ENCODE data around the gene KCNJ6. TPM values are rescaled to one million over a fixed set of nuclear protein-coding genes. Genes with fewer than 3 reads are reported as not detected.
"Not testable (repeated sequence)": the region's sequence is repeated elsewhere in the genome, so short reads cannot be mapped to it uniquely, and the experiment has no call there.

KCNJ6 gene
- total and polyA plus RNA-seq, 3 donors from 2014 or later = 0.24 to 0.25 (median 0.25) TPM

DNA sequence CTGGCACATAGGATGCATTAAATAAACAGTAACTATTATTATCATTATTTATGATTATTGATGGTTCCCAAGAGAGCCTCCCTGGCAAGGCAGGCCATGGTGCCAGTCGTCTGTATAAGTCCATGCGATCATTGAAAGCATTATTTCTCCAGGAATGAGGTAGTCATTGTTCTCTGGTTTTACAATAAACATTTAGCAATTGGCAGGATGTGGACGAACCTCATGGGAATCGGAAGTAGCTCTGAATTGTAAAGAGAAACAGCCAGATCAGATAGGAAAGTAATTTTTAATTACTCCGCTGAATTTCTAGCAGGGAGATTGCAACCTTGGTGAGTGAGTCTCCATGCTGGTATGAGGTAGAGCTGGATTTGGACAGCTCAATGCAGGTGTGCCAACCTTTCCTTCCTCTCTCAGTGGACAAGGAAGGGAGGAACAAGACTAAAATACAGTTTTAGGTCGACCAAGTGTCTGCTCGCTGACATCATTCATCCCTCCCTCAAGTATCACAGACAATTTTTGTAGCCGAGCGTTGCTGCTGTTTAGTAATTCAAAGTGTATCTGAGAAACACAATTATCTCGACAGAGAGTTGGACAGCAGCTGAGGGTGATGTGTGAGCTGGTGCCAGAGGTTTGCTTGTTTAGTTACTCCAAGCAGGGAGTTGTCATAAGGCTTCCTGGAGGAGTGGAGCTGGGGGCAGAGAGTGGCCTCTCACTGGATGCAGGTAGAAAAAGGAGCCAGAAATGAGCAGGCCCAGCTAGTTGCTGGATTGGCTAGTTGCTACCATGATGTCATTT is 250.8 kb downstream of the KCNJ6 start:
- Histone ChIP-seq H3K9me3 (no peaks in the 10 kb centered on the region), H3K36me3 (ENCODE audit: low read depth, missing control alignments) (no peaks in the 10 kb centered on the region), H3K27ac (no peak overlapping the region), H3K27me3 (no peaks in the 10 kb centered on the region), H3K4me3 (no peak overlapping the region), H3K4me1 (no peaks in the 10 kb centered on the region)
- DNase-seq = no peak
- intact Hi-C loops (cut with DNase I; ENCODE audit: low total_unique reads) = no loop called here
- no peak for TF ChIP-seq POLR2A (IDR thresholded peaks at IDR 0.05)
- TF ChIP-seq, protein P1, sequence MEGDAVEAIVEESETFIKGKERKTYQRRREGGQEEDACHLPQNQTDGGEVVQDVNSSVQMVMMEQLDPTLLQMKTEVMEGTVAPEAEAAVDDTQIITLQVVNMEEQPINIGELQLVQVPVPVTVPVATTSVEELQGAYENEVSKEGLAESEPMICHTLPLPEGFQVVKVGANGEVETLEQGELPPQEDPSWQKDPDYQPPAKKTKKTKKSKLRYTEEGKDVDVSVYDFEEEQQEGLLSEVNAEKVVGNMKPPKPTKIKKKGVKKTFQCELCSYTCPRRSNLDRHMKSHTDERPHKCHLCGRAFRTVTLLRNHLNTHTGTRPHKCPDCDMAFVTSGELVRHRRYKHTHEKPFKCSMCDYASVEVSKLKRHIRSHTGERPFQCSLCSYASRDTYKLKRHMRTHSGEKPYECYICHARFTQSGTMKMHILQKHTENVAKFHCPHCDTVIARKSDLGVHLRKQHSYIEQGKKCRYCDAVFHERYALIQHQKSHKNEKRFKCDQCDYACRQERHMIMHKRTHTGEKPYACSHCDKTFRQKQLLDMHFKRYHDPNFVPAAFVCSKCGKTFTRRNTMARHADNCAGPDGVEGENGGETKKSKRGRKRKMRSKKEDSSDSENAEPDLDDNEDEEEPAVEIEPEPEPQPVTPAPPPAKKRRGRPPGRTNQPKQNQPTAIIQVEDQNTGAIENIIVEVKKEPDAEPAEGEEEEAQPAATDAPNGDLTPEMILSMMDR (IDR thresholded peaks at IDR 0.05) = no peak
- WGBS, 2 donors = 56 to 62% methylated on average over 10 of the region's 10 CpGs

DNA sequence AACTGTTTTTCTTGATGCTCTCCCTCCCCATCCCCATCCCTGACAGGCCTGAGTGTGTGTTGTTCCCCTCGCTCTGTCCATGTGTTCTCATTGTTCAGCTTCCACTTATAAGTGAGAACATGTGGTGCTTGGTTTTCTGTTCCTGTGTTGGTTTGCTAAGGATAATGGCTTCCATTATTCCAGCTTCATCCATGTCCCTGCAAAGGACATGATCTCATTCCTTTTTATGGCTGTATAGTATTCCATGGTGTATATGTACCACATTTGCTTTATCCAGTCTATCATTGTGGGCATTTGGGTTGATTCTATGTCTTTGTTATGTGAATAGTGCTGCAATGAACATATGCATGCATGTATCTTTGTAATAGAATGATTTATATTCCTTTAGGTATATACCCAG is 254.0 kb downstream of the KCNJ6 start:
- H3K9me3 ChIP-seq; intact Hi-C loops (cut with DNase I; ENCODE audit: low total_unique reads); H3K27ac ChIP-seq; H3K36me3 ChIP-seq (ENCODE audit: low read depth, missing control alignments); H3K27me3 ChIP-seq; H3K4me3 ChIP-seq; DNase-seq: not testable (repeated sequence)
- 89 to 93% methylated on average over 1 of the region's 1 CpG for WGBS, 2 donors
- peaks cover 12% of the 10 kb centered on the region for H3K4me1 ChIP-seq

DNA sequence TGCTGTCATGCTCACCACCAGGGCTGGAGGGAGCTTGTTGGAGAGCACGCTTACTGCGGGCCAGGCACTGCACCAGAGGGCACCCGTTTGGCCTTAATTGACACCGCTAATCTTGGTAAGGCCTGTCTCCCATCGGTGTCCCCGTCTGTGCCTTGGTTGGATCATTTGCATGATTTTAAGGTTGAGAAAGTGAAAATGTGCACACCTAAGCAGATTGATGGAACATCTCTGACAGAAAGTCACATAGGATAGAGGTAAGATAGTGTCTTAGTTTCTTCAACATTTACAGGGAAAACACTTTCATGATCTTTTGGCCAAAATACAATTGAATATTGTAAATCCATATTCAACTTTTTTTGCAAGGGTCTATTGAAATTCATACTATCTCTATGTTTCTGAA is 255.5 kb downstream of the KCNJ6 start:
- TF ChIP-seq POLR2A (IDR thresholded peaks at IDR 0.05) = no peak
- TF ChIP-seq, protein P1 (IDR thresholded peaks at IDR 0.05) = no peak
- intact Hi-C loops (cut with DNase I; ENCODE audit: low total_unique reads) = no loop called here
- H3K27ac ChIP-seq = no peak overlapping the region
- H3K9me3 ChIP-seq = no peaks in the 10 kb centered on the region
- H3K4me3 ChIP-seq = no peak overlapping the region
- no peak for DNase-seq
- H3K4me1 ChIP-seq = peaks cover 12% of the 10 kb centered on the region
- WGBS, 2 donors = 93 to 97% methylated on average over 6 of the region's 6 CpGs
- H3K27me3 ChIP-seq = no peaks in the 10 kb centered on the region
- no peaks in the 10 kb centered on the region for H3K36me3 ChIP-seq (ENCODE audit: low read depth, missing control alignments)

DNA sequence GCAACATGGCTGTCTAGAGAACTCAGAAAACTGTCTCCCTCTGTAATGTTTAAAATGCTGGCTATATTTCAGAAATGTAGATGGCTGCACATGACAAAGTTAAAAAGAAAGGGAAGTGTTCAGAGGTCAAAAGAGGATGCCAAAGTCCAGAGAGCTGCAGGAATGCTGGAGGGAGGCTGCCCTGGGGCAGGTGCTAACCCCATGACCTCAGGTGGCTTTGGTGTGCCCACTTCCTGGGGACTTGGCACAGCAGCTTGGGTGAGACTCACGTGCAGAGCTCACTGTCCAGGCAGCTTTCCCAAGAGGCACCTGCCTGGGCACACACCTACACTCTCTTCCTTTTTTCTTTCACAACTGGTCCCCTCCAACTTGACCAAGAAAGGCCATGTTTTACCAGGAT is 256.4 kb downstream of the KCNJ6 start:
- 86 to 100% methylated on average over 1 of the region's 1 CpG for WGBS, 2 donors
- Histone ChIP-seq H3K4me1 (peaks cover 12% of the 10 kb centered on the region), H3K27me3 (no peaks in the 10 kb centered on the region), H3K36me3 (ENCODE audit: low read depth, missing control alignments) (no peaks in the 10 kb centered on the region), H3K4me3 (no peak overlapping the region), H3K27ac (no peak overlapping the region), H3K9me3 (no peaks in the 10 kb centered on the region)
- intact Hi-C loops (cut with DNase I; ENCODE audit: low total_unique reads) = no loop called here
- no peak for DNase-seq
- TF ChIP-seq, protein P1 (IDR thresholded peaks at IDR 0.05) = no peak
- no peak for TF ChIP-seq POLR2A (IDR thresholded peaks at IDR 0.05)

DNA sequence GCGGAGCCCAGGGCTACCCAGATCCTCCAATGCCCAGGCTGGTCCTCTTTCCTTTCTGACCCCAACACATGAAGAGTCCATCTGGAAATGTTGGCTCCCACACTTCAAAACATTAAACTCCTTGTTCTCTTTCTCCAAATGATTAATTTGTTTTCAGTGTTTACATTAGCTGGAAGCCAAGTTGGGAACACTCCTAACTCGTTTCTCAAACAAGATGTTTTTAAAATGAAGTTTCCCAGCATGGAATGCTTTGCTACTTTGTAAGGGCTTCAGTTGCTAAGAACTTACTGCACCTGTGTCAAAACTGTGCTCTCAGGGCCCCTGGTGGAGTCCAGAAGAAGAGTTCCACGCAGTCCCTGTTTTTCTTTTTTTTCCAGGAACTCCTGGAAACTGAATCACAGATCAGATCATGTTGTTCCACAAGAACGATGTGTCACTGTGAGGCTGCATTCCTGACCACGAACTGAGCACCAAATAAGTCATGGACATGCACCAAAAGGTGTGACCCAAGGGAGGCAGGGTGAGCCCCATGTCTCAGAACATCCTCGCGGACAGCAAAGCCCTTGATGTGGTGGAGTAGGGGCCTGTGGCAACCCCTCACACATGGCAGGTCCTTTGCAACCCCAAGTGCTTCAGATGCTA is 257.3 kb downstream of the KCNJ6 start:
- H3K36me3 ChIP-seq (ENCODE audit: low read depth, missing control alignments) = no peaks in the 10 kb centered on the region
- no peaks in the 10 kb centered on the region for H3K9me3 ChIP-seq
- H3K4me1 ChIP-seq = peaks cover 12% of the 10 kb centered on the region
- TF ChIP-seq POLR2A (IDR thresholded peaks at IDR 0.05) = no peak
- TF ChIP-seq, protein P1 (IDR thresholded peaks at IDR 0.05) = no peak
- WGBS, 2 donors = 32 to 33% methylated on average over 7 of the region's 7 CpGs
- DNase-seq = peak; percentile 21
- H3K27me3 ChIP-seq = no peaks in the 10 kb centered on the region
- H3K27ac ChIP-seq = no peak overlapping the region
- intact Hi-C loops (cut with DNase I; ENCODE audit: low total_unique reads) = no loop called here
- H3K4me3 ChIP-seq = no peak overlapping the region

All from testis (tissue), 3 donors.